Measurements from ENCODE around the gene GRK6.

GRK6 gene

DNA sequence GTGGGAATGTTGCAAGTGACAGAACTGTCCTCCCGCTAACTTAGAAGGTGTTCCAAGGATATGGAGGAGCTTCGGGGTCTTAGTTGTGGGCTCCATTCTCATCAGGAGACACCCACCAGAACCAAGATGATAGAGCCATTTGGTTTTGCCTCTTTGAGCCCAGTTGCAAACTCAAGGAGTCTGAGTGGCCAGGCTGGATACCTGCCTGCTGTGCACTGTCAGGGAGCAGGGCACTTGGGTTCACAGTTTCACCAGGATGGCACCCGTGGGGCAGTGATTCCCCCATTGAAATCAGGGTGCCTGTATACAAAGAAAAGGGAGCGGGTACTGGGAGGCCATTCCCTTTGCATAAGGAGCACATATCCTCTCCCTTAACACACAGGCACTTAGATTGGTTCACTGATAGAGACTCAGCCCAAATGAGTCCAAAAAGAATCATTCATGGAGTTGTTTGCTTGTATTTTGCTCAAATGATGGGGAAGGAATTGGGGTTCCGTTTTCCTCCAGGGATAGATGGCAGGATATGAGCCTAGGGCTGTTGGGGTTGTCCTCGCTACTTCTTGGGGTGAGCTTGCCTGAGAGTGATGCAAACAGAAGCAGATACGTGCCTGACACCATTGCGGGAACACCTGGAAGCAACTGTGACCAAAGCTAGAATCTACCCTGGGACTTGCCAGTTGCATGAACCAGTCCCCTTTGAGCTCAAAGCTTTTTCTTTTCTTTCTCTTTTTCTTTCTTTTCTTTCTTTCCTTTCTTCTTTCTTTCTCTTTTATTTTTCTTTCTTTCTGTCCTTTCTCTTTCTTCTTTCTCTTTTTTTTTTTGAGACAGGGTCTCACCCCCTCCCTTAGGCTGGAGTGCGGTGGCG is 18.8 kb downstream of the GRK6 start:
- TF ChIP-seq EP300 (IDR thresholded peaks at IDR 0.05; ENCODE audit: borderline replicate concordance) (no peak), FOXM1 (IDR thresholded peaks at IDR 0.05; ENCODE audit: borderline replicate concordance, low read depth) (no peak), CEBPB (IDR thresholded peaks at IDR 0.05) (no peak), TAF1 (IDR thresholded peaks at IDR 0.05; ENCODE audit: low read depth) (no peak), USF1 (IDR thresholded peaks at IDR 0.05) (no peak), EGR1 (IDR thresholded peaks at IDR 0.05) (no peak), RAD21 (IDR thresholded peaks at IDR 0.05; ENCODE audit: low read depth) (no peak), YY1 (IDR thresholded peaks at IDR 0.05; ENCODE audit: low read depth) (no peak), TEAD4 (IDR thresholded peaks at IDR 0.05) (no peak), ZBTB7A (IDR thresholded peaks at IDR 0.05; ENCODE audit: low read depth) (no peak)

- TF ChIP-seq USF1 (IDR thresholded peaks at IDR 0.05) = no peak
- no peak for TF ChIP-seq NFIC (IDR thresholded peaks at IDR 0.05)
Observed at GRCh38 chr5:177445917-177446199, 19.4 kb downstream of the GRK6 start.

DNA sequence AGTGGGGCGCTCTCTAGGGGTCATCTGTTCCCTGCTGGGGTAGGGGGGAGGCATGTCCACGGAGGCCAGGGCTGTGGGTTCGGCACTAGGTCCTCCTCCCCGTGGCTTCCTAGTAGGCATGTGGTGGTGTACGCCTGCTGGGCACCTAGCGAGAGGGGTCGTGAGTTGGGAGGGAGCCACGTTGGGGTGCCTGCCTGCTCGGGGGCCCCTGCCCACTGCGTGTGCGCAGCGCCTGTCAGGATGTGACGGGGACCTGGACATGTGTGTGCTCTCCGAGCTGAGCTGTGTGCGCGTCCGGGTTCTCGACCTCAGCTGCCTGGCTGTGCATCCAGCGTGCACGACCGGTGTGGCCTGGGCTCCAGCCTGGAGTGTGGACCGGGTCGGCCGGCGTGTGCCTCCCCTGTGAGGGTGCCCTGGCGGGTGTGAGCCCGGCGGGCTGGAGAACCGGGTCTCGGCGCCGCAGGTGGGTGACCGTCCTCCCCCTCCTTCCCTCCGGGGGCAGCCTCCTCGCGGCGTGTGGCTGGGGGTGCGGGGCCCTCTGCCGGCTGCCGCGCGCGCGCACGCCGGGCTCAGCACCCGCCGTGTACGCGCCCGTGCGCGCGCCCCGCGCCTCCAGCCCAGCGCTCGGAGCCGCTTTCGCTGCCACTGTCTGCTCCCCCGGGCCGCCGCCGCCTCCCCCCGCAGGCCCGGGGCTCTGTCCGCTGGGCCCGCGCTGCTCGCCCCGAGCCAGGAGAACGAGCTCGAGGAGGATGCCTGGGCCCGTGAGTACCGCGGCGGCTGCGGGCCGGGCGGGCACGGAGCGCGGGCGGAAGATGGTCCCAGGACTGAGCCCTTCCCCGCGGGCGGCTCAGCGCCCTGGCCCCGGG is 20.0 kb downstream of the GRK6 start, which contains the start of gene PRR7:
Gene PRR7, plus strand, starts transcription at position 615 of the 866 bp plus-strand sequence. CDS start 8,254 bp downstream, outside the sequence.
- no peak for TF ChIP-seq YY1 (IDR thresholded peaks at IDR 0.05; ENCODE audit: low read depth)
- peak; percentile 24; the same call in 1 of the 2 replicates for TF ChIP-seq ZBTB7A (IDR thresholded peaks at IDR 0.05; ENCODE audit: low read depth)
- no peak for TF ChIP-seq FOXM1 (IDR thresholded peaks at IDR 0.05; ENCODE audit: borderline replicate concordance, low read depth)
- no peak for TF ChIP-seq EP300 (IDR thresholded peaks at IDR 0.05; ENCODE audit: borderline replicate concordance)
- TF ChIP-seq TCF12 (IDR thresholded peaks at IDR 0.05; ENCODE audit: low read depth) = peak; percentile 11; the same call in 1 of the 2 replicates
- no peak for TF ChIP-seq USF1 (IDR thresholded peaks at IDR 0.05)

- TF ChIP-seq TAF1 (IDR thresholded peaks at IDR 0.05; ENCODE audit: low read depth) (no peak), USF1 (IDR thresholded peaks at IDR 0.05) (peak; percentile 43), EGR1 (IDR thresholded peaks at IDR 0.05) (0 out of 2 replicates have a peak, but pooled peaks have one; percentile 15), RAD21 (IDR thresholded peaks at IDR 0.05; ENCODE audit: low read depth) (no peak), ZBTB7A (IDR thresholded peaks at IDR 0.05; ENCODE audit: low read depth) (peak; percentile 53; the same call in 1 of the 2 replicates), NFIC (IDR thresholded peaks at IDR 0.05) (no peak), FOXM1 (IDR thresholded peaks at IDR 0.05; ENCODE audit: borderline replicate concordance, low read depth) (no peak)
- TF ChIP-seq, protein P1, sequence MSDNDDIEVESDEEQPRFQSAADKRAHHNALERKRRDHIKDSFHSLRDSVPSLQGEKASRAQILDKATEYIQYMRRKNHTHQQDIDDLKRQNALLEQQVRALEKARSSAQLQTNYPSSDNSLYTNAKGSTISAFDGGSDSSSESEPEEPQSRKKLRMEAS (IDR thresholded peaks at IDR 0.05) = peak; percentile 51; the same call in 1 of the 2 replicates
Observed at GRCh38 chr5:177447066-177447610, 20.7 kb downstream of the GRK6 start.

GRCh38 chr5:177447611-177448243 is 21.3 kb downstream of the GRK6 start:
- TF ChIP-seq USF1 (IDR thresholded peaks at IDR 0.05) (peak; percentile 4; the same call in 1 of the 2 replicates), TCF12 (IDR thresholded peaks at IDR 0.05; ENCODE audit: low read depth) (peak; percentile 53; the same call in 1 of the 2 replicates), TEAD4 (IDR thresholded peaks at IDR 0.05) (peak; percentile 54), YY1 (IDR thresholded peaks at IDR 0.05; ENCODE audit: low read depth) (peak; percentile 66), CEBPB (IDR thresholded peaks at IDR 0.05) (no peak), CREB1 (IDR thresholded peaks at IDR 0.05; ENCODE audit: low read depth) (no peak), NFIC (IDR thresholded peaks at IDR 0.05) (peak; percentile 76), TAF1 (IDR thresholded peaks at IDR 0.05; ENCODE audit: low read depth) (no peak), ZBTB7A (IDR thresholded peaks at IDR 0.05; ENCODE audit: low read depth) (peak; percentile 20; the same call in 1 of the 2 replicates)
- TF ChIP-seq, protein P1 (IDR thresholded peaks at IDR 0.05) = peak; percentile 95

DNA sequence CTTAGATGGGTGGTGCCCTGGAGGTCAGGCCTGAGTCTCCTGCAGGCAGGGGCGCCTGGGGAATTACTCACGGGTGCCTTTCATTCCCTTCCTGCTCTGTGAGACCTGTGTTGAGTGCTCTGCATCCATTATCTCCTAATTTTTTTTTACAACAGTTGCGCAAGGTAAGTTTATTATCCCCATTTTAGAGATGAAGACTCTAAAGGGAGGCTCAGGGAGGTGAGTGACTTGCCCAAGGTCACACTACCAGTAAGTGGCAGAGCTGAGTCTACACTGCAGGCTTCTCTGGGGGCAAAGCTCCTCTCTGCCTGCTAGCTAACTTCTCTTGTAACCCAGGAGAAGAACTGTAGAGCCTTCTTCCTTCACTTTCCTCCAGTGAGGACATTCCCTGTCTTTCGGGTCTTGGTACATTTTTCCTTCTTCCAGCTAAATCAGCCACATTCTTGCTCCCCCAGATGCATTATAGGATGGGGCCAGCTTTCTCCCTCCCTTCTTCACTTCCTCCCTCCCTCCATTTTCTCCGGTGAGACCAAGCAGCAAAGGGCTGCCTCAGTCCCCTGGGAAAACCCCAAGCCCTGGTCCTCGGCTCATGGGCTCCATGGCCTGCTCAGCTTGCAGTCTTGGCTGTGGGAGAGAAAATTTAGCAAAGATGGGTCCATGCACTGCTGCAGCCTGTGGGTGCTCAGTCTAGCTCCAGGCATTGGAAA is 21.9 kb downstream of the GRK6 start:
- TF ChIP-seq CEBPB (IDR thresholded peaks at IDR 0.05) (peak; percentile 46), RAD21 (IDR thresholded peaks at IDR 0.05; ENCODE audit: low read depth) (no peak), TAF1 (IDR thresholded peaks at IDR 0.05; ENCODE audit: low read depth) (0 out of 2 replicates have a peak, but pooled peaks have one; percentile 0)

Data from Ishikawa (cell line).